Limb (tissue), 2 donors: ENCODE measurements around the gene IL17REL.

Experiments used
- DNase-seq, 2 donors: peaks; one replicate each; pipeline ENCODE4 v3.0.0-alpha.2; 2016; ENCODE audit errors: extremely low spot score in 2 of 2

The IL17REL gene

DNA sequence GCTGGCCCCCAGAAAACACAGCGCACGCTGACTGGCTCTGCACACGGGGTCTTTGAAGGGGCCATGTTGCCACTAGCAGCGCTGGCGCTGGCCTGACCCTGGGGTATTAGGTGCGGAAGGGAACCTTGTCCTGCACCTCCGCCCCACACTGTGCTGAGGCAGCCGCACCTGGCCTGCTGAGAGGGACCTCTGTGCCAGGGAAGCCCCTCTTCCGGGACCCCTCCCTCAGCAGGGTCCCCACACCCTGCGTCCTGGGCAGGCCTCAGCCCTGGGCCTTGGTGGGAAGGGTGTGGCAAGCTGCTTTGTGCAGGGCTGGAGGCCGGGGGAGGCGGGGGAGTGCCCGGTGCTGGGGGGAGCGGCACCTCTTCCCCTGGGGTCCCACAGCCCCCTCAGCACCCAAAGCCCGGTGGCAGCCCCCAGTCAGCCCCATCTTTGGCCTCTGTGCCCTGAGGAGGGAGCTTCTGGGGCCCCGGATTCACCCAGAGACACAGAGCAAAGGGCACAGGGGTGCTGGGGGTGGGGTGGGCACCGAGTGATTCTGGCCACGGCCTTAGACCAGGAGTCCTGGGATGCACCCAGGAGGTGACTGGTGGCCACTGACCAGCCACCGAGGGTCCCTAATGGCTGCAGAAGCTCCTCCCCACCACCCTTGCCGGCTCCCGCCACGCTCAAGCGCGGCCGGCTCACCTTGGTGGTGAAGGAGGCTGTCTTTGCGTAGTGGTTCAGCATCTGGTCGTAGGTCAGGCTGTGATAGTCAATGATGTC is 34.1 kb upstream of the IL17REL start:
- DNase-seq = no peak

DNA sequence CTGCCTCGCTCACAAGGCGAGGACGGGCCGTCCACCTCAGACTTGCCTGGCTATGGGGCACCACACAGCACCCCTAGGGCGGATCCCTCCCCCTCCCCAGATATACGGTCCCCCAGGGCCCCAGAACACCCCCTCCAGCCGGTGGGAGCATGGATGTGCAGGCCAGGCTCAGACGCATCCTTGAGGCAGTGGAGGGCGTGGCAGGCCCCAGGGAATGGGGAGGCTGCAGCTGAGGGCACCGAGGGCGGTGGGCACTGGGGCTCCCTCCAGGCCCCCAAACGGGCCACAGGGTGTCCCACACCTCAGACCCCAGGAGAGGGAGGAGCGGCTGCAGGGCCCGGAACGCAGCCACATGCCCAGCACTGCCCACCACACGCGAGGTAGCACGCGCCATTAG is 33.5 kb upstream of the IL17REL start:
- peak in 1 of 2 donors; percentile 27 for DNase-seq

DNA sequence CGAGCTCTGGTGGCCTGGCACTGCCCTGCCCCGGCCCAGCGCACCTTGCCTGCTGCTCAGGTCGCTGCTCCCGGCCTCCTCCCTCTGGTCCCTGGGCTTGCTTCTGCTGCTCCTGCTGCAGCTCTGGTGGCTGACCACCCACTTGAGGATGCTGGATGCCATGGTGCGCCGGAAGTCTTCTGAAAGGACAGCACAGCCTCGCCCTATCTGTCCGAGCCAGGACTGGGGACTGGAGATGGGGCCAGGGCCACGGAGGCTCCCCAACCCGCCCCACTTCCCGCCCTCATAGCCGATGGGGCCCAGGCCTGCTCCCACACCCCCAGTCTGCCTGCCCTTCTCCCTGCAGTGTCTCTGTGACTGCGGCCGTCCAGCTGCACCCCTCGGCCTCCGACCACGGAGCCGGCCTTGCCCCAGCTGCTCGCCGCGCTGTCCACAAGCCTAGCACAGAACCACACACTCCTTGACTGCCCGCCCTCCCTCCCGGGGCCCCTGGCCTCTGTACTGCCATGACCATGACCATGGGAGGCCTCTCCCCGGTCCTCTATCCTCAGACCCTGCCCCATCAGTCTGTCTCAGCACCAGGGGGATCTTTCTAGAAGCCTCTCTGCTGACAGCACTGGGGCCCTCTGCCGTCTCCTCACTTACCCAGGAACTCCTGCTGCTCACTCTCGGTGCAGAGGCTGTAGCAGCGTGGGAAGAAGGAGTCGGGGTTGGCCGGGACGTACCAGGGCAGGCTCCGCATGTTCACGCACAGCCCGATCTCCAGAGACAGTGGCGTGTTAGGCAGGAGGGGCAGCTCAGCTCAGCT is 32.9 kb upstream of the IL17REL start:
- no peak for DNase-seq

DNA sequence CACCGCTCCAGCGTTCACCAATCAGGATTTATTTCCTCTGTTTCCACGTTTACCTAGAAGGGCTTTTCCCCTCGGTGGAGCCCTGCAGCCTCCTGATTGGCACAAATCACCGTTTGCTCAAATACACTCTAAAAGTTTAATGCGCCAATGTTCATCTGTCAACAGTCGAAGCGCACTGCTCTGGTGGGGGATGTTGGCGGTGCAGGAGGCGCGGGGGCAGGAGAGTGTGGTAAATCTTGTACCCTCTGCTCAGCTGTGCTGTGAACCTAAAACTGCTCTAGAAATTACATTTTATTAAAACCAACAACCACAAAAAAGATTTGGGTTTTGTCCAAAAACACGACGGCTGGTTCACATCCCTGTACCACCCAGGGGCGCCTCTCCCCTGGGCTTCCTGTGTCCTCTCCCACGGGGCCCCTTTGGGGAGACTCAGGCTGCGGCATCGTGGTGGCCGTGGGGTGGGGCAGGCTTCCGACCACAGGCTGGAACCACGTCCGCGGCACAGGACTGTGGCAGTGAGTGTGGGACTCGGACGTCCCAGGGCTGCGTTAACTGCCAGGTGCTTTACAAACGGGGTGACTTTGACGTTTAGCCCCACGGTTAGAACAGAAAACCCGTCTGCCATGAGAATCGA is 32.0 kb upstream of the IL17REL start:
- DNase-seq = no peak

DNA sequence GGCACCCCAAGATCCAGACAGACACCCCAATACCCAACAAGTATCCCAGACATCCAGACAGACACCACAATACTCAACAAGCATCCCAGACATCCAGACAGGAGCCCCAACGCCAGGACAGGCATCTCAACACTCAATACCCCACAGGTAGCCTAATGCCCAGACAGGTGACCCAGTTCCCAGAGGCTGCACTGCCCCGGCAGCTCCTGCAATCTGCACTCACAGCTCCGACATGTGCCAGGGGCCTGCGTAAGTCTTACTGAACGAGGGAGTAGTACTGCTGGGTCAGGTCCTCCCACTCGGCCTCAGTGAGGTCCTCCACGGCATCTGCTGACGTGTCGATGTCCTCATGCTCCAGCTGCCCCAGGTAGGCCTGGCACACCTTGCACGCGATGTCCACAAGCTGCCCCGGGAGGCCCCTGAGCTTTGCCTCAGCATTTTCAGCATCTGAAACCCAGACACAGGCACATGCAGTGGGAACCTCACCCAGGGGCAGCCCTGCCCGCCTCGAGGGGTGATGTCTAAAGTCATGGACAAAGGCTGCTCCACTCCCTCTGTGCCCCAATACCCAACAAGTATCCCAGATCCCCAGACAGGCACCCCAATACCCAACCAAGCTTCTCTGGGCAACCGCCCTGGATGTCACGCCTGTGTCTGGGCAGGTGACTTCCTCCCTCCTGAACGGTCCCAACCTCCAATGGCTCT is 28.9 kb upstream of the IL17REL start:
- no peak for DNase-seq

DNA sequence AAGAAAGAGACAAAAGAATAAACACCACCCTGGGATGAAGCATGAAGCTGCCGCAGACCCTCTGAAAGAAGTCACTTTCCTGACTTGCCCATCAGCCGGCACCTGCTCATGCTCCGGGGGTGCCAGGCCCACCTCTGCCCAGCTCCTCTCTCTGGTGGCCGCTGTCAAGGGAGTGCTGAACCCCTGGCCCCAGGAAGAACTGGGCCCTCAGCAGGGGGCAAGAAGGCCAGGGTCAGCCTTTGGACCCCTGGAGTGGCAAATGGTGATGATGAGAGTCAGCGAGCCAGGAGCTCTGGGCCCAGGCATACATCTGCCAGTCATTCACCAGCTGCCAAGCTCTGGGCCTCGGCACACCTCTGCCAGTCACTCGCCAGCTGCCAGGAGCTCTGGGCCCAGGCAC is 28.2 kb upstream of the IL17REL start:
- no peak for DNase-seq

DNA sequence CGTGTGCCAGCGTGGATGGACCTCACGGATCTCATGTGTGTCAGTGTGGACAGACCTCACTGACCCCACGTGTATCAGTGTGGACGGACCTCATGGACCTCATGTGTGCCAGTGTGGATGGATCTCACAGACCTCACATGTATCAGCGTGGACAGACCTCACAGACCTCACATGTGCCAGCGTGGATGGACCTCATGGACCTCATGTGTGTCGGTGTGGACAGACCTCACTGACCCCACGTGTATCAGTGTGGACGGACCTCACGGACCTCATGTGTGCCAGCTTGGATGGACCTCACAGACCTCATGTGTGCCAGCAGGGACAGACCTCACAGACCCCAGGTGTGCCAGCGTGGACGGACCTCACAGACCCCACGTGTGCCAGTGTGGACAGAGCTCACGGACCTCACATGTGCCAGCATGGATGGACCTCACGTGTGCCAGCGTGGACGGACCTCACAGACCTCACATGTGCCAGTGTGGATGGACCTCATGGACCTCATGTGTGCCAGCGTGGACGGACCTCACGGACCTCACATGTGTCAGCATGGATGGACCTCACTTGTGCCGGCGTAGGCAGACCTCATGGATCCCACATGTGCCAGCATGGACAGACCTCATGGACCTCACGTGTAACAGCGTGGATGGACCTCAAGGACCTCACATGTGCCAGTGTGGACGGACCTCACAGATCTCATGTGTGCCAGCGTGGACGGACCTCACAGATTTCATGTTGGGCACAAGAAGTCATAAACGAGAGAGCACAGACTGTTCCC is 27.3 kb upstream of the IL17REL start:
- no peak for DNase-seq

DNA sequence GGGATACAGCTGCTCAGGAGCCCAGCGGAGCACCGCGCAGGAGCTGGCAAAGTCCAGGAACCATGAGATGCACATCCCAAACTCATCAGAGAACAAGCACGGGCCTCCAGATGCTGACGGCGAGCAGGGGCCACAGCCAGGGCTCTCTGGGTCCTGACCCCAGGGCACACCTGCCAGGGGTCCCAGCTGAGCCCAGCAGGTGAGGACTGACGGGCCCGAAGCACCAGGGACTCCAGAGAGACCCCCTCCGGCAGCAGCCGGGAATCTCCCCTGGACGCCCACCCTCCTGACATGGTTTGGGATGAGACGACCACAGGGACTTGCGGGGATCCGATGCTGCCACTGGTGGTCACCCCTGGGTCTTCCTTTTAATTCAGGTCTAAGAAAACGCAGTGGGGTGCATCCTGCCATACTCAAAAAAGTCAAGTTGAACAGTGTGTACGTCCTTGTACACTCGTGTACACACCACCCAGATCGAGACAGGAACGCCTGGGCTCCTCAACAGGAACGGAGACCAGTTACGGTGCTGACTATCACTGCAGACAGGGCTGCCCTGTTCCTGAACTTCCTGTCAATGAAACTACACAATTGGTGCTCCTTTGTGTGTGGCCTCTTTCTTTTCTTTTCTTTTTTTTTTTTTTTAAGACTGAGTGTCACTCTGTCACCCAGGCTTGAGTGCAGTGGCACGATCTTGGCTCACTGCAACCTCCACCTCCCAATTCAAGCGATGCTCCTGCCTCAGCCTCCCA is 23.6 kb upstream of the IL17REL start:
- DNase-seq = no peak

DNA sequence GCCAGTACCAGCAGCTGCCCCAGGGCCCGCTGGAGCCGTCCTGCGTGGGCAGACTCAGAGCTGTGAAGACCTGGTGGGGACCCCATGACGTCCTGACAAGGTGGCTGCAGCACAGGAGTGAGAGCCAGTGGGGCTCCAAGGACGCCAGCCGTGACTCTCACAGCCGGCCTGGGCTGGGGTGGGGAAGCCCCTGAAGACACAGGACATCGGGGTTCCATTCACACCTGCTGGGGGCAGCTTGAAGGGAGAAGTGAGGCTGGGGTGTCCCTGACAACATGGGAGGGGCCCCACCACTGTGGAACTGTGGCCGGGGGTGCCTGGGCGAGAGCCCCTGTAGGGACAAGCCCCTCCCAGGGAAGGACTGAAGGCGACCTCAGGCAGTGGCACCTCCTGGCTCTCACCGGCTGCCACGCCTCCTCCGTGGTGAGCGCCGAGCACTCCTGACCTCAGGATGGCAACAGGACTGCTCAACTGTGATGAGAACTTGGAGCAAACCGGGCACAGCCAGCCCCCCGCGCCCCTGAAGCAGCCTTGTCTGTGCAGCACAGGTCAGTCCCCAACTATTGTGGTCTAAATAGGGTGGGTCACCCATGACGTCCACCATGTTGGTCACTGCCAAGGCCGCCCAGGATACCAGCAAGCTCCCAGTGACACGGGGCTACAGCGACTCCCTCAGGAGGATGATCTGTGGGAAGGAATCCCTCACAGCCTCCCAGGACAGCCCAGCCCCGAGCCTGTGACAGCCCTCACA is 22.7 kb upstream of the IL17REL start:
- DNase-seq = no peak

DNA sequence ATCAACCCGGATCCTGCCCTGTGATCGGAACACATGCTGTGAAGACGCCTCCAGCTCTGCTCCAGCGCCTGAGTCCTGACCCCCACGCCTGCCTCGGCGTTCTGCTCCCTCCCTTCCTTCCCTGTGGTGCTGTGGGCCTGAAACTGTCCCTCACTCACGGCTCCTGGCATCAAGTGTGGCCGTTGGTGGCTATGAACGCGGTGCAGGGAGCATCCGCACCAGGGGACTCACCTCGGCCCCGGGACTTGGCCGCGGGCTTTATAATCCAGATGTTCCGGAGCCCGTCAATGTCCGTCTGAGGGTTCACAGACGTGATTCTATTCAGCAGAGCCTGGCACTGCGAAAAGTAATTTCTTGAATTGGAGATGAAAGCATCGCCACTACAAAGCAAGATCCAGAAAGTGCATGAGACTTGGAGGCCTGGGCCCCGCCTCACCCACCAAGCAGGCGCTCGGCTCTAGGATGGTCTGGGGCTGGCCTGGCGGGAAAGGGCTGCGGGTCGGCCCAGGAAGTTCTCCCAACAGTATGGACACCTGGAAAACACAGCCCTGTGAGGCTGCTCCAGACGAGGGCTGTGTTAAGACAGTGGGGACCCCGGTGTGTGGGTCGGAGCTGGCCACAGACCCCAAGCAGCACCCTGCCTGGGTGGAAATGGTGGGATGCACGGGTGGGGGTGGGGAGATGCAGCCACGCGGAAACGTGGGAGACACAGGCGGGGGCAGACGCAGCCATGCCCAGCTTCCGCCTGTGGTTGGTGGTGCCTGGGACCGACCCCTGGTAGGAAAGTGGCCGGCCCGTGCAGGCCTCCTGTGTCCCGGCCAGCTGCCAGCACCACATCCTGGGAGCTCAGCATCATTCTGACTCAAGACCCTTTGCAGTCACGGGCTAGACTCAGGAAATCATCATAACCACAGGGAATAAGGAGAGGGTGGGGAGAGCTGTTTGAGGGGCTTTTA is 21.8 kb upstream of the IL17REL start:
- DNase-seq = no peak

DNA sequence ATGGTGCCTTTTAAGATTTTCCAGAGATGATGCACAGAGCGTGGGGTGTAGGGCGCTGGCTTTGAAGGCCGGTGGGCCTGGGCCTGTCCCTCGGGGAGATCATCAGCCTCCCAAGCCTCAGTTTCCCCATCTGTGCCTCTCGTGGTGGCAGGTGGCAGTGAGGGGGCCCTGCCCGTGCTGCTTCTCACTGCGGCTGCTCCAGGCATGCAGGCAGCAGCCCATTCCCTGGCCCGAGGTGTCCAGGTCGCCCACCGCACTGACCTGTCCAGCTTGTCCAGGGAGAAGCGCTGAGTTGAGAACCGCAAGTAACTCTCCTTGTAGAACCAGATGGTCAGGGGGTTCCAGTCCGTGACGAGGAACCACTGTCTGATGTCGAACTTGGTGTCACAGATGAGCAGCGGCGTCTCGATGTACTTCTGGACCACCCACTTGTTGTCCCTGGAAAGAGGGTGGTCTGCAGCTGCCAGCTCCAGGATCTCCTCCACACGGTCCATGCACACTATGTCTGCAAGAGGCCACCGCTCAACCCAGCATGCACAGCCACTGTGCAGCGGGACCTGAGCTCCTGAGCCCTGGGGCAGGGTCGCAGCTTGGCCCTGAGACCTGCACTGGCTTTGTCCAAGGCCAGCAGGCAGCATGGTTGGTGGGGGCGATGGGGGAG is 20.5 kb upstream of the IL17REL start:
- no peak for DNase-seq

DNA sequence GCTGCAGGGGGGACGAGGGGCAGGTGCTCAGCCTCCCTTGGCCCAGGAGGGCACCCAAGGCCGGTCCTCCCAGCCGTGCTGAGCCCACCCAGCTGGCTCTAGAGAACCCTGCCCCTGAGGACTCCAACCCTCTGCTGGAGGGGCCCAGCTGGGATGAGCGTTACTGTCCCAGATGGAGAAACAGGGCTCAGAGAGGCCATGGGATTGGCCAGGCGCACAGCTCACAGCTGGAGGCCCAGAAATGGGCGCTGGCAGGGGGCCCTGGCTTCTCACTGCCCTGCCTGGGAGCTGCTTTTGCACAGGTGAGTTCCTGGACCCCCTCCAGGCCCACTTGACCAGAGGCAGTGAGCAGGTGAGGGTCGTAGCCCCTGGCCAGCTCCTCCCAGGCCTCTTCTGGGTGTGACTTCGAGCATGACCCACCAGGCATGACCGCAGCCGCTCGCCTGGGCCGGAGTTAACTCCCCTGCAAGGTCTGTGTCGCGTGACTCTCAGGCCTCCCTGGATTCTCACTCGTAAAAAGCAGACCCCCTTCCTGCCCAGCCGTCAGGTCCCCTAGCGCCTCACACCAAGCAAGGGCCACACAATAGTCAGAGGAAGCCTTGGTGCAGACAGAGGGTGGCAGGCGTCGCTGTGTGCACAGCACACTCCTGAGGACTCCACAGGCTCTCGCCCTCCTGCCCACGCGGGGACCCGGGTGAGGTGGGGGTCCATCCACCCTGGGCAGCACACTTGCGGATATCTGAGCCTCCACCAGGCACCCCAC is 19.7 kb upstream of the IL17REL start:
- DNase-seq = no peak

DNA sequence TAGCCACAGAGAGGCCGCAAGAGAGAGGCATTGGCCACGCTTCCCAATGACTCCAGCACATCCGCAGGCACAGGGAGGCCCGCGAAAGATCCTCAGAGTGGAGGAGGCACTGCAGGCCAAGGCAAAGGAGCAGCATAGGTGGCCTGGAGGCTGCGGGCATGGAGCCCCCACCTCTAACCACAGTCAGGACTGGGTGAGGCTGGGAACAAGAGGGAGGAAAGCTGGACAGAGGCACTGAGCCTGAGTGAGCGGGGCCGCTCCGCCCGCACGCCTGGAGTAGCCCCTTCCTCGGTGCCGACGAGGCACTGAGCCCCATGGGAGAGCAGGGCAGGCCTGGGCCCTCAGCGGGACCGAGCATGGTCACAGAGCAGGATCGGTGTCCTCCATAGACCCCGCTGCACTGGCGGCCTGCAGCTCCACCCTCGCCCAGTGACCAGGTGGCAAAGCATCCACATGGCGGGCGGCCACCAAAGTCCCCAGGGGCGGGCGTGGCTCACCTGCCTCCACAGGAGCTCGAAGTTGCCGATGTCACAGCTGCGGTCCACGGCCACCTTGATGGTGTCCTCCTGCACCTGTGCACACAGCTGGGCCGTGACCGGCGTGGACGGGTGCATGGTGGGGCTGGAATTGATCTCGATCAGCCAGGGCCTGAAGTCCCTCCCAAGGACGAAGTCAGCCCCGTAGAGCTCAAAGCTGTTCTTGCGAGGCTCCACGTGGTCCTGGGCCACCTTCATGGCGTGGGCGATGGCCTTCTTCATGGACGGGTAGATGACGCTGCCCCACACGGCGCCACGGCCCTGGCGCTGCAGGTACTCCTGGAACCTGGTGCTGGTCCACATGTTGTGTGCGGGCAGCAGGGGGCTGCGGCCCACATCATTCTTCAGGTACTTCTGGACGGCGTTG is 18.9 kb upstream of the IL17REL start:
- DNase-seq = peak in 1 of 2 donors; percentile 26

DNA sequence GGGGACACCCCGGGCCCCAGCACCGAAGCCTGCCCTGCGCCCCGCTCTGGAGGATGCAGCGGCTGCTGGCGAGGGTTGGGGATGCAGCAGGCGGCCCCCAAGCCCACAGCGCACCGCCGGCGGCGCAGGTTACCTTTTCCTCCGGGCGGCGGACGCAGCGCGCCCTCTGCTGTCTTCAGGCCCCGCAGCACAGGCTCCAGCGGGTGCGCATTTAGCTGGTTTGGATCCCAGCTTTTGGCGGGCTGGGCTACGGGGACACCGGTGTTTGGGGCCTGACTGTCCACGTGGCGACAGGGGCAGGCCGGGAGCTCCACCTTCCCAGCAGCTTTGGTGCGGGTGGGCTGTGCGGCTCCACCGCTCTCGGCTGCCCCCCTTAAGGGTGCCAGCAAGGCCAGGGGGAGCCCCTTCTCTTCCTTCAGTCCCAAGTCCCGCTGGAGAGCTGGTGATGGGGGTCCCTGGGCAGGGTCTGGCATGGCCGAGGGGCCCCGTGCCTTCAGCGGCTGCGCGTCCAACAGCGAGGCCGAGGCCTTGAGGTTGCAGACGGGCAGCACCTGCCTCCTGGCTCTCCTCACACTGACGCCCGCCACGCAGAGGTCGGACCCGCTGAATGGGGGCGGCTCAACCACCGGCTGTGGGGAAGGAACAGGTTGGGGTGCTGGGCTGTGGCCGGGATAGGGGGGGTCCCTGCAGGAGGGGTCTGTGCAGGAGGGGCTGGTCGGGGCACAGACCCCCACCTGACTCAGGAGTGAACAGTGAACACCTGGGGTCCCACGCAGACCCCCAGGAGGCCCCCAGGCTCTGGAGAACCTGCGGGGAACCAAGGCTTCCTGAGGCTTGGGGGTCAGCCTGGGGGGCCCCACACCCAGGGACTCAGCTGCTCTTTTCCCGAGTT is 18.0 kb upstream of the IL17REL start:
- DNase-seq = peak; percentile 27 to 78
